Glomerular visceral epithelial cell (primary cell): ENCODE results near the gene HNRNPCL1.
"Not testable (repeated sequence)": the region's sequence is repeated elsewhere in the genome, so short reads cannot be mapped to it uniquely, and the experiment has no call there.

Source experiments
- DNase-seq: peaks from one replicate; pipeline ENCODE4 v3.0.0-alpha.2; 2016; ENCODE audit errors: extremely low spot score

Gene HNRNPCL1

GRCh38 chr1:12848620-12849019 is at the start of gene HNRNPCL1:
Gene HNRNPCL1 (minus strand): TSS chr1:12848720. CDS start chr1:12848289, 431 bp downstream.
- DNase-seq = not testable (repeated sequence)

- not testable (repeated sequence) for DNase-seq
Observed at GRCh38 chr1:12898170-12898569, 49.6 kb upstream of the HNRNPCL1 start, which contains the start of gene PRAMEF10. Gene PRAMEF10 (minus strand): TSS chr1:12898270. CDS start chr1:12895847, 2,423 bp downstream.

GRCh38 chr1:12886101-12886500 is 37.6 kb upstream of the HNRNPCL1 start, which contains the start of gene PRAMEF4:
Gene PRAMEF4 (minus strand): TSS chr1:12886201. CDS start chr1:12883394, 2,807 bp downstream.
- DNase-seq = not testable (repeated sequence)

- DNase-seq = not testable (repeated sequence)
Observed at GRCh38 chr1:12878453-12878852, 29.9 kb upstream of the HNRNPCL1 start.

- DNase-seq = not testable (repeated sequence)
Observed at GRCh38 chr1:12863131-12863880, 14.8 kb upstream of the HNRNPCL1 start.

- not testable (repeated sequence) for DNase-seq
Observed at GRCh38 chr1:12856786-12857185, 8.3 kb upstream of the HNRNPCL1 start, which contains the start of gene PRAMEF2. Gene PRAMEF2 (plus strand): TSS chr1:12857086. CDS start chr1:12859010, 1,924 bp downstream.

GRCh38 chr1:12851779-12852178 is 3.3 kb upstream of the HNRNPCL1 start:
- no peak for DNase-seq

GRCh38 chr1:12833251-12833650 is 15.3 kb downstream of the HNRNPCL1 start:
- DNase-seq = not testable (repeated sequence)

- DNase-seq = not testable (repeated sequence)
Observed at GRCh38 chr1:12831310-12831709, 17.2 kb downstream of the HNRNPCL1 start, which contains the start of gene PRAMEF11. Gene PRAMEF11 (minus strand): TSS chr1:12831410. CDS start chr1:12828789, 2,621 bp downstream.

- not testable (repeated sequence) for DNase-seq
Observed at GRCh38 chr1:12819061-12819460, 29.5 kb downstream of the HNRNPCL1 start.

- DNase-seq = no peak
Observed at GRCh38 chr1:12811409-12811784, 37.1 kb downstream of the HNRNPCL1 start.

- no peak for DNase-seq
Observed at GRCh38 chr1:12810691-12811408, 37.7 kb downstream of the HNRNPCL1 start.

- DNase-seq = no peak
Observed at GRCh38 chr1:12809933-12810332, 38.6 kb downstream of the HNRNPCL1 start.

GRCh38 chr1:12799730-12800129 is 48.8 kb downstream of the HNRNPCL1 start:
- DNase-seq = no peak

GRCh38 chr1:12798911-12799310 is 49.6 kb downstream of the HNRNPCL1 start:
- no peak for DNase-seq
